Measurements from ENCODE around the gene CACNA1C.

DNA sequence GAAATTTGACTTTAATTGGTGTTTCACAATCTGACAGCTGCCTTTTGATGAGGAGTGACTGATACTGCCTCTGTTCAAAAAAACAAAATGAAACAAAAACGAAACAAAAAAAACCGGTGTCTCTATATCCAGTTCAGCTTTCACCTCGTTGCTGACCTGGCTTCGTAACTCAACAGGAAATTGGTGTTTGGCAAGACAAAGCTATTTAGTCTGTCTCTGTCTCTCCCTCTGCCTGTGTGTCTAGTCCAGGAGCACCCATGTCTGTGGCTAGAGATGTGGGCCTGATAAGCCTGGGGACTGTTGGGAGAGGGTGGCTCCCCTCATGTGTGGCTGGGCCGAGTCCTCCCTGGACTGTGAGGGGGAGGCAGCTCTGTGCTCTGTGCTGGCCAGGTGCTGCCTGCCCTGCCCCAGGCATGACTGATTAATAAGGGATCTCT is 11.3 kb downstream of the CACNA1C start:
- TF ChIP-seq, protein P1, sequence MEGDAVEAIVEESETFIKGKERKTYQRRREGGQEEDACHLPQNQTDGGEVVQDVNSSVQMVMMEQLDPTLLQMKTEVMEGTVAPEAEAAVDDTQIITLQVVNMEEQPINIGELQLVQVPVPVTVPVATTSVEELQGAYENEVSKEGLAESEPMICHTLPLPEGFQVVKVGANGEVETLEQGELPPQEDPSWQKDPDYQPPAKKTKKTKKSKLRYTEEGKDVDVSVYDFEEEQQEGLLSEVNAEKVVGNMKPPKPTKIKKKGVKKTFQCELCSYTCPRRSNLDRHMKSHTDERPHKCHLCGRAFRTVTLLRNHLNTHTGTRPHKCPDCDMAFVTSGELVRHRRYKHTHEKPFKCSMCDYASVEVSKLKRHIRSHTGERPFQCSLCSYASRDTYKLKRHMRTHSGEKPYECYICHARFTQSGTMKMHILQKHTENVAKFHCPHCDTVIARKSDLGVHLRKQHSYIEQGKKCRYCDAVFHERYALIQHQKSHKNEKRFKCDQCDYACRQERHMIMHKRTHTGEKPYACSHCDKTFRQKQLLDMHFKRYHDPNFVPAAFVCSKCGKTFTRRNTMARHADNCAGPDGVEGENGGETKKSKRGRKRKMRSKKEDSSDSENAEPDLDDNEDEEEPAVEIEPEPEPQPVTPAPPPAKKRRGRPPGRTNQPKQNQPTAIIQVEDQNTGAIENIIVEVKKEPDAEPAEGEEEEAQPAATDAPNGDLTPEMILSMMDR (IDR thresholded peaks at IDR 0.05; ENCODE audit: low read depth, low read length, poor library complexity, severe bottlenecking), result no peak
- TF ChIP-seq EZH2phosphoT487 (IDR thresholded peaks at IDR 0.05; ENCODE audit: borderline replicate concordance, low read length), result no peak

All from DOHH2 (cell line).